Endothelial cell of umbilical vein (primary cell): ENCODE results near the gene YDJC. TPM values are rescaled to one million over a fixed set of nuclear protein-coding genes. Genes with fewer than 3 reads are reported as not detected.
"Not testable (repeated sequence)": the region's sequence is repeated elsewhere in the genome, so short reads cannot be mapped to it uniquely, and the experiment has no call there.

Experiments
- BruUV-seq: library from RNA; stranded (reverse); fragments of 400-500 nt; replicated peaks from 2 replicates; lab custom pipeline; 2021; lab: Mats Ljungman, UMichigan
- CTCF ChIA-PET: fragments of 300-600, 350-600 bp; sonication (Branson Sonifier 250); formaldehyde crosslinking; loops from one replicate; lab custom pipeline; 2021; ENCODE audit warnings: antibody characterized with exemption, inconsistent platforms; lab: Charles Lee
- POLR2A ChIA-PET: fragments of 300-600, 350-600 bp; sonication (Branson Sonifier 250); formaldehyde crosslinking; loops from one replicate; lab custom pipeline; 2021; ENCODE audit warnings: antibody characterized with exemption, inconsistent platforms; lab: Charles Lee
- DNase-seq: peaks from one replicate; pipeline ENCODE4 v3.0.0-alpha.2; 2011; ENCODE audit warnings: low read depth, low spot score
- FAIRE-seq: peaks from 2 replicates; lab custom pipeline; 2011; peaks lifted over from hg19 to GRCh38; lab: Jason Lieb, UNC
- H2AFZ ChIP-seq: 2 replicates; pipeline ENCODE4 v1.6.0; 2012; ENCODE audit warnings: low read depth, low read length, control low read depth, inconsistent platforms
- H3K27ac ChIP-seq: 2 replicates; pipeline ENCODE4 v1.5.1; 2011; ENCODE audit warnings: low read depth, mild to moderate bottlenecking, control low read depth, low read length, moderate library complexity; ENCODE audit not compliant: insufficient read depth
- H3K27me3 ChIP-seq, 2 experiments: 2 replicates each; pipeline versions ENCODE4 v1.6.0 to v1.6.1; 2011; ENCODE audit warnings: low read length in 2 of 2, mixed read lengths in 1 of 2; ENCODE audit not compliant: control insufficient read depth in 2 of 2, insufficient read depth in 2 of 2
- H3K36me3 ChIP-seq, 2 experiments: 2 replicates in 1 of 2; 3 replicates in 1 of 2; pipeline ENCODE4 v1.5.1; 2011; ENCODE audit warnings: low read length in 2 of 2, mild to moderate bottlenecking in 1 of 2, moderate library complexity in 1 of 2; ENCODE audit not compliant: control insufficient read depth in 2 of 2, insufficient read depth in 2 of 2; ENCODE audit errors: extremely low read depth in 1 of 2
- H3K4me1 ChIP-seq: 3 replicates; pipeline ENCODE4 v1.5.1; 2011; ENCODE audit warnings: mild to moderate bottlenecking, low read length; ENCODE audit not compliant: control insufficient read depth, insufficient read depth; ENCODE audit errors: extremely low read depth
- H3K4me2 ChIP-seq: 2 replicates; pipeline ENCODE4 v1.6.1; 2011; ENCODE audit warnings: low read length, control low read depth, mixed read lengths; ENCODE audit not compliant: insufficient read depth
- H3K4me3 ChIP-seq, 3 experiments: fragments of 200-600 bp in 1 of 3; sonication (generic), shearing (Covaris generic) in 1 of 3; replicated peaks in 1 of 3; 2 replicates each; pipeline ENCODE4 v1.5.1; 2011 to 2016; ENCODE audit warnings: control low read depth in 3 of 3, low read length in 3 of 3, mild to moderate bottlenecking in 2 of 3, inconsistent platforms in 1 of 3, low read depth in 1 of 3, moderate library complexity in 1 of 3; ENCODE audit not compliant: insufficient read depth in 1 of 3
- H3K79me2 ChIP-seq: 2 replicates; pipeline ENCODE4 v1.6.0; 2012; ENCODE audit warnings: low read length, inconsistent platforms; ENCODE audit not compliant: control insufficient read depth, insufficient read depth
- H3K9ac ChIP-seq: replicated peaks from 2 replicates; pipeline ENCODE3; 2011; ENCODE audit warnings: low read length, control low read depth; ENCODE audit not compliant: insufficient read depth; ENCODE audit errors: extremely low read depth
- H3K9me1 ChIP-seq: replicated peaks from 3 replicates; pipeline ENCODE4 v1.6.0; 2011; ENCODE audit warnings: mild to moderate bottlenecking, low read length; ENCODE audit not compliant: control insufficient read depth, insufficient read depth; ENCODE audit errors: extremely low read depth
- H3K9me3 ChIP-seq: replicated peaks from 2 replicates; pipeline ENCODE4 v1.5.1; 2012; ENCODE audit warnings: low read length, inconsistent platforms; ENCODE audit not compliant: control insufficient read depth, insufficient read depth
- H4K20me1 ChIP-seq: replicated peaks from 2 replicates; pipeline ENCODE3; 2011; ENCODE audit warnings: mild to moderate bottlenecking, low read length; ENCODE audit not compliant: control insufficient read depth, insufficient read depth; ENCODE audit errors: extremely low read depth
- CTCF ChIP-seq, 2 donors: IDR thresholded peaks; 1 replicate in 1 of 2; 2 replicates in 1 of 2; pipeline ENCODE4 v1.5.1; 2011; ENCODE audit warnings: low read length in 2 of 2, mild to moderate bottlenecking in 2 of 2, moderate library complexity in 2 of 2, control low read depth in 1 of 2, inconsistent platforms in 1 of 2, low read depth in 1 of 2; ENCODE audit not compliant: insufficient read depth in 1 of 2; ENCODE audit errors: extremely low read depth in 1 of 2
- MAX ChIP-seq: IDR thresholded peaks from 2 replicates; pipeline ENCODE4 v1.6.1; 2011; ENCODE audit not compliant: insufficient read depth, insufficient read length
- MYC ChIP-seq: IDR thresholded peaks from one replicate; pipeline ENCODE4 v1.6.1; 2011; ENCODE audit warnings: mild to moderate bottlenecking, low read depth, low read length
- POLR2AphosphoS5 ChIP-seq: IDR thresholded peaks from 2 replicates; pipeline ENCODE4 v1.6.1; 2012; ENCODE audit warnings: low read depth, mild to moderate bottlenecking, control low read depth, low read length, moderate library complexity; ENCODE audit not compliant: insufficient read depth
- dilution Hi-C: fragments of 300-500 bp; cut with MboI; formaldehyde crosslinking; loops from one replicate; pipeline ENCODE4 v1.15.0; 2019; ENCODE audit warnings: low sequenced_read_pairs; ENCODE audit not compliant: extremely low pct_ligation_motif_present
- intact Hi-C: fragments of 100-400 bp; cut with micrococcal nuclease; formaldehyde crosslinking; loops from one replicate; pipeline ENCODE4 v1.10.0; 2022
- polyA plus RNA-seq, 4 experiments: library from polyadenylated mRNA; depleted of rRNA in 3 of 4; stranded (reverse) in 3 of 4; unstranded in 1 of 4; fragments of >200 nt; gene quantifications; 2 replicates each; pipeline versions ENCODE4 v1.2.1 to v1.2.3, GENCODE V29; 2011 to 2012; ENCODE audit warnings: missing spikeins in 1 of 4
- total RNA-seq: library from RNA; stranded (reverse); gene quantifications from 2 replicates; pipeline ENCODE4 v1.2.3, GENCODE V29; 2021

The YDJC gene
- total and polyA plus RNA-seq, 2 donors (not counting 3 experiments of a cell fraction or from before 2014, with no cell fraction given), result 27.2 to 29.9 TPM

- peaks cover 17% of the 10 kb centered on the region for H3K4me1 ChIP-seq
- H3K9ac ChIP-seq, result no peak overlapping the region
- no peak for TF ChIP-seq MAX
- peaks cover 19% of the 10 kb centered on the region for H3K79me2 ChIP-seq
- dilution Hi-C loops, result no loop called here
- no peaks in the 10 kb centered on the region for H3K9me3 ChIP-seq
- H4K20me1 ChIP-seq, result no peaks in the 10 kb centered on the region
- BruUV-seq, result no TSS peak
- H3K27me3 ChIP-seq, result no peaks in the 10 kb centered on the region
- no peak overlapping the region for H3K4me3 ChIP-seq
- no peaks in the 10 kb centered on the region for H3K9me1 ChIP-seq
- DNase-seq, result no peak
- FAIRE-seq, result no peak
- intact Hi-C loops, result loop anchor here (10.0 kb wide), 1 partner anchor 165 kb away; no protein-coding TSS in a partner anchor
- no peak overlapping the region for H2AFZ ChIP-seq
- CTCF ChIA-PET, result no interaction called here
- H3K36me3 ChIP-seq, result peaks cover 3 to 8% of the 10 kb centered on the region in 2 experiments
- no peak overlapping the region for H3K27ac ChIP-seq
- POLR2A ChIA-PET, result no interaction called here
- no peak overlapping the region for H3K4me2 ChIP-seq
Observed at GRCh38 chr22:21650280-21650679, 20.5 kb upstream of the YDJC start.

- POLR2A ChIA-PET, result no interaction called here
- no TSS peak for BruUV-seq
- Histone ChIP-seq H3K4me1 (peaks cover 17% of the 10 kb centered on the region), H3K27ac (no peak overlapping the region), H3K4me2 (no peak overlapping the region), H3K9ac (no peak overlapping the region), H3K4me3 (no peak overlapping the region), H3K36me3 (peaks cover 3 to 11% of the 10 kb centered on the region in 2 experiments), H2AFZ (no peak overlapping the region), H3K9me1 (no peaks in the 10 kb centered on the region), H3K9me3 (no peaks in the 10 kb centered on the region), H3K27me3 (no peaks in the 10 kb centered on the region), H3K79me2 (peaks cover 19% of the 10 kb centered on the region), H4K20me1 (no peaks in the 10 kb centered on the region)
- no peak for TF ChIP-seq POLR2AphosphoS5
- no peak for TF ChIP-seq MYC
- TF ChIP-seq CTCF (IDR thresholded peaks at IDR 0.05; ENCODE audit: extremely low read depth in 1 of 2, insufficient read depth in 1 of 2, low read depth in 1 of 2, low read length in 2 of 2), result peak; percentile 81 to 86
- no peak for TF ChIP-seq MAX
- DNase-seq (peak; percentile 76), FAIRE-seq (peak; percentile 98)
- intact Hi-C loops (no loop called here), dilution Hi-C loops (no loop called here)
- CTCF ChIA-PET, result interaction anchor here (0.6 to 2.8 kb wide), 21 partner anchors 9 to 761 kb away, joined by 3 to 15 read pairs (median 4); no protein-coding TSS in a partner anchor
Observed at GRCh38 chr22:21646608-21647590, 17.1 kb upstream of the YDJC start.

- H3K9me1 ChIP-seq, H2AFZ ChIP-seq, H3K4me2 ChIP-seq, FAIRE-seq, BruUV-seq, H3K9me3 ChIP-seq, intact Hi-C loops, H3K27ac ChIP-seq, H3K27me3 ChIP-seq, H3K9ac ChIP-seq, DNase-seq, H4K20me1 ChIP-seq, H3K4me3 ChIP-seq, dilution Hi-C loops: not testable (repeated sequence)
- POLR2A ChIA-PET, result interaction anchor here (0.7 kb wide), 1 partner anchor 201 kb away, joined by 7 read pairs; no protein-coding TSS in a partner anchor
- CTCF ChIA-PET, result interaction anchor here (0.7 to 2.8 kb wide), 4 partner anchors 11 to 77 kb away, joined by 4 to 15 read pairs (median 6); no protein-coding TSS in a partner anchor
- H3K79me2 ChIP-seq, result peaks cover 19% of the 10 kb centered on the region
- peaks cover 14% of the 10 kb centered on the region for H3K4me1 ChIP-seq
- H3K36me3 ChIP-seq, result peaks cover 3 to 11% of the 10 kb centered on the region in 2 experiments
Observed at GRCh38 chr22:21645513-21645912, 15.7 kb upstream of the YDJC start.
